Measurements from ENCODE around the gene RNPS1.

GRCh38 chr16:2295056-2295798 is 27.3 kb upstream of the RNPS1 start:
- TF ChIP-seq CTCF (conservative IDR thresholded peaks at IDR 0.05) (no peak), EZH2 (IDR thresholded peaks at IDR 0.05; ENCODE audit: low read depth) (no peak)

Measured in PC-9 (cell line).